WERI-Rb-1 (cell line): ENCODE results near the gene ANKHD1.
"Not testable (repeated sequence)": the region's sequence is repeated elsewhere in the genome, so short reads cannot be mapped to it uniquely, and the experiment has no call there.

Source experiments
- DNase-seq: peaks from one replicate; pipeline ENCODE4 v3.0.0-alpha.2; 2020
- H3K27ac ChIP-seq: fragments of 250-450 bp; sonication (Bioruptor Pico); 2 replicates; pipeline ENCODE4 v1.5.1; 2020; ENCODE audit warnings: mild to moderate bottlenecking, moderate library complexity
- H3K27me3 ChIP-seq: fragments of 250-450 bp; sonication (Bioruptor Pico); 2 replicates; pipeline ENCODE4 v1.5.1; 2021; ENCODE audit warnings: mild to moderate bottlenecking, low read depth, moderate library complexity; ENCODE audit not compliant: insufficient read depth, severe bottlenecking
- H3K36me3 ChIP-seq: fragments of 250-450 bp; sonication (Bioruptor Pico); 2 replicates; pipeline ENCODE4 v1.5.1; 2020; ENCODE audit warnings: mild to moderate bottlenecking, moderate library complexity
- H3K4me3 ChIP-seq: 2 replicates; pipeline ENCODE4 v1.5.1; 2011; ENCODE audit warnings: low read depth, mild to moderate bottlenecking, control low read depth, low read length
- H3K9me3 ChIP-seq: fragments of 250-450 bp; sonication (Bioruptor Pico); 2 replicates; pipeline ENCODE4 v1.5.1; 2021; ENCODE audit warnings: mild to moderate bottlenecking, moderate library complexity; ENCODE audit not compliant: severe bottlenecking
- TF ChIP-seq, protein P1 (sequence below): IDR thresholded peaks from 2 replicates; pipeline ENCODE4 v1.5.1; 2011; ENCODE audit warnings: low read depth, mild to moderate bottlenecking, control low read depth, inconsistent platforms, low read length

Gene ANKHD1

DNA sequence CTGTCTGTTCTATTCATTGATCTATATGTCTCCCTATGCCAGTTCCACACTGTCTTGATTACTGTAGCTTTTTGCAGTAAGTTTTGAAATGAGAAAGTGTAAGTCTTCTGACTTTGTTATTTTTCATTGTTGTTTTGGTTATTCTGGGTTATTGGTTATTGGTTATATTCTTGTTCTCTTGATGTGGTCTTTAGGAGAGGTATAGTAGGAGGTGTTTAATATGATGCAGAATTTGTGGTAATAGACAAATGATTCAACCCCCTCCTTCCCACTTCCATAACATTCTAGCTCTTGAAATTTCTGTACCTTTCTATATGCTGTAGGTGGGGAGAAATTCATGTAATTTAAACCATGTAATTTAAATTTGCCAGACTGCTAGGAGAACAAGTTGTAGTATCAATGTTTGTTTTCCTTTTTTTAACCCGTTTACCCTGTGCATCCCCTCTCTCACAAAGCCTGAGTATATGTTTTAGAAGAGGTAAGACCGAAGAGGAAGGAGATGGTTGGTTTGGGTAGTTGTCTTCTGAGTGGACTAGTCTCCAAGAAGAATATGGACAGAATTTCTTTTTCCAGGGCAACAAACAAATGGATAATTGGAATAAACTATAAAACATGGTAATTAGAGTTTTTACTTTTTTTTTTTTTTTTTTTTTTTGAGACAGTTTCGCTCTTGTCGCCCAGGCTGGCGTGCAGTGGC lies 19.2 kb downstream of the ANKHD1 start:
- Histone ChIP-seq H3K36me3 (peaks cover 14% of the 10 kb centered on the region), H3K4me3 (no peak overlapping the region), H3K9me3 (no peaks in the 10 kb centered on the region), H3K27me3 (no peaks in the 10 kb centered on the region), H3K27ac (no peak overlapping the region)
- DNase-seq, result no peak
- TF ChIP-seq, protein P1, sequence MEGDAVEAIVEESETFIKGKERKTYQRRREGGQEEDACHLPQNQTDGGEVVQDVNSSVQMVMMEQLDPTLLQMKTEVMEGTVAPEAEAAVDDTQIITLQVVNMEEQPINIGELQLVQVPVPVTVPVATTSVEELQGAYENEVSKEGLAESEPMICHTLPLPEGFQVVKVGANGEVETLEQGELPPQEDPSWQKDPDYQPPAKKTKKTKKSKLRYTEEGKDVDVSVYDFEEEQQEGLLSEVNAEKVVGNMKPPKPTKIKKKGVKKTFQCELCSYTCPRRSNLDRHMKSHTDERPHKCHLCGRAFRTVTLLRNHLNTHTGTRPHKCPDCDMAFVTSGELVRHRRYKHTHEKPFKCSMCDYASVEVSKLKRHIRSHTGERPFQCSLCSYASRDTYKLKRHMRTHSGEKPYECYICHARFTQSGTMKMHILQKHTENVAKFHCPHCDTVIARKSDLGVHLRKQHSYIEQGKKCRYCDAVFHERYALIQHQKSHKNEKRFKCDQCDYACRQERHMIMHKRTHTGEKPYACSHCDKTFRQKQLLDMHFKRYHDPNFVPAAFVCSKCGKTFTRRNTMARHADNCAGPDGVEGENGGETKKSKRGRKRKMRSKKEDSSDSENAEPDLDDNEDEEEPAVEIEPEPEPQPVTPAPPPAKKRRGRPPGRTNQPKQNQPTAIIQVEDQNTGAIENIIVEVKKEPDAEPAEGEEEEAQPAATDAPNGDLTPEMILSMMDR, result no peak

DNA sequence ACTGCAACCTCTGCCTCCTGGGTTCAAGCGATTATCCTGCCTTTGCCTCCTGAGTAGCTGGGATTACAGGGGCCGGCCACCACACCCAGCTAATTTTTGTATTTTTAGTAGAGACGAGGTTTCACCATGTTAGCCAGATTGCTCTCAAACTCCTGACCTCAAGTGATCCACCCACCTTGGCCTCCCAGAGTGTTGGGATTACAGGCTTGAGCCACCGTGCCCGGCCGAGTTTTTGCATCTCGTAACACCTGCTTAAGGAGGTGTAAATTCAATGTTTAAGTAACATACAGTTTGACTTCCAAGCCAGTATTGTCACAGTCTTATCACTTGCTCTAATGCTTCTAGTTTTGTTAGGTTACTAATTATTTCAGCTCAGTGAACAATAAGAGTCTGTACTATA lies 19.7 kb downstream of the ANKHD1 start:
- not testable (repeated sequence) for H3K4me3 ChIP-seq, H3K9me3 ChIP-seq, H3K27ac ChIP-seq, H3K27me3 ChIP-seq
- peak; percentile 21 for DNase-seq
- H3K36me3 ChIP-seq, result peaks cover 19% of the 10 kb centered on the region

DNA sequence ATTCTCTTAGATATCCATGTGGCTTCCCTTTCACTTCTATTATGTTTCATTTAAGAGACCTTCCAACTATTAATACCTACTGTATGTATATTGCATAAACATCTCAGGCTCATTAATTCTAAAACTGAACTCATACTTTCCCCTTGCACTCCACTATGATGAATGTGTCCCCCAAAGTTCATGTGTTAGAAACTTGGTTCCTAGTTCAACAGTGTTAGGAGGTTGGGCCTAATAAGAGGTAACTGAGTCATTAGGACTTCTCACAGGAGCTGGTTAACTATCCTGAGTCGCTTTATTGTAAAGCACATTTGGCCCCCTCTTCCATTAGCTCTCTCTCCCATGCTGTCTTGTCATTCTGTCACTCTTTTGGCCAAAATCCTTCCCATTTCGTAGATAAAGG lies 22.0 kb downstream of the ANKHD1 start:
- TF ChIP-seq, protein P1, result no peak
- Histone ChIP-seq H3K36me3 (peaks cover 19% of the 10 kb centered on the region), H3K9me3 (no peaks in the 10 kb centered on the region), H3K4me3 (no peak overlapping the region), H3K27ac (no peak overlapping the region), H3K27me3 (no peaks in the 10 kb centered on the region)
- no peak for DNase-seq

- no peak for DNase-seq
- TF ChIP-seq, protein P1, result no peak
- no peaks in the 10 kb centered on the region for H3K27me3 ChIP-seq
- H3K36me3 ChIP-seq, result peaks cover 19% of the 10 kb centered on the region
- no peak overlapping the region for H3K4me3 ChIP-seq
- H3K27ac ChIP-seq, result no peak overlapping the region
- H3K9me3 ChIP-seq, result no peaks in the 10 kb centered on the region
These were observed 22.5 kb downstream of the ANKHD1 start for GRCh38 chr5:140424135-140424534.

GRCh38 chr5:140427726-140428125 lies 26.1 kb downstream of the ANKHD1 start:
- not testable (repeated sequence) for DNase-seq

GRCh38 chr5:140429724-140430123 lies 28.1 kb downstream of the ANKHD1 start:
- TF ChIP-seq, protein P1, result no peak
- peaks cover 17% of the 10 kb centered on the region for H3K36me3 ChIP-seq
- DNase-seq, result no peak

More at GRCh38 chr5:140427726-140428125, 26.1 kb downstream of the ANKHD1 start:
- not testable (repeated sequence) for H3K9me3 ChIP-seq, H3K27ac ChIP-seq, H3K27me3 ChIP-seq, H3K4me3 ChIP-seq
- peaks cover 21% of the 10 kb centered on the region for H3K36me3 ChIP-seq

DNA sequence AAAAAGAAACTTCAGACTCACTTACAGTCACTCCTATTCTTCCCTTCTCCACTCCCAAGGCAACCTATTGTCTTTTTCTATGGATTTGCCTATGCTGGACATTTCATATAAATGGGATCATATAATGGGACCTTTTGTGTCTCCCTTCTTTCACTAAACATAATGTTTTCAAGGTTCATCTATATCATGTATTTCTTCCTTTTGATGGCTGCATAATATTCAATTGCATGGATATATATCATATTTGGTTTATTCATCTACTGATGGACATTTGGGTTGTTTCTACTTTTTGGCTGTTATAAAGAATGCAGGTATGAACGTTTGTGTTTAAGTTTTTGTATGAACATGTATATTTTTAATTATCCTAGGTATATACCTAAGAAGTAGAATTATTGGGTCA lies 30.6 kb downstream of the ANKHD1 start:
- Histone ChIP-seq H3K9me3 (no peaks in the 10 kb centered on the region), H3K36me3 (peaks cover 20% of the 10 kb centered on the region), H3K27ac (no peak overlapping the region), H3K4me3 (no peak overlapping the region), H3K27me3 (no peaks in the 10 kb centered on the region)
- TF ChIP-seq, protein P1, result no peak
- DNase-seq, result no peak

More at GRCh38 chr5:140429724-140430123, 28.1 kb downstream of the ANKHD1 start:
- Histone ChIP-seq H3K27me3 (no peaks in the 10 kb centered on the region), H3K9me3 (no peaks in the 10 kb centered on the region), H3K27ac (no peak overlapping the region), H3K4me3 (no peak overlapping the region)
